LNCAP (cell line): ENCODE measurements around the gene TMA7.
A peak's percentile ranks its signal among the peaks of the same experiment; 100 is the strongest.

Experiments used
- CTCF ChIP-seq: fragments of 450-650 bp; IDR thresholded peaks from 2 replicates; pipeline ENCODE4 v1.5.1; 2017; ENCODE audit warnings: mild to moderate bottlenecking

Gene TMA7

DNA sequence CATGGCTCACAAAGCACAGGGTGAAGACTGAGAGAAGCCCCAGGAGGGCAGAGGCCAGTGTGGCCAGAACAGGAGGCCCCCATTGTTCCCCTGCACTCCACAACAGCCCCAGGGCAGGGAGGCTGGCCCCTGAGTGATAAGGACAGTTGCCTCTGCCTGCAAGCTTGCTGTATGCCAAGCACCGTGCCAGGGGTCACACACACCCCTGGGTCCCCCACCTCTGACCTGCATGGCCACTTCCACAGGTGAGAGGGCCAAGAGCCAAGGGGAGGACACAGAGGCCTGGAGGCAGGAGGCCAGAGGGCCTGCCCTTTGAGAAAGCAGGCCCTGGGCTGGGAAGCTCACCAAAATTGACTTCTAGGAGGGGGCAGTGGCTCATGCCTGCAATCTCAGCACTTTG, 30.2 kb downstream of the TMA7 start:
- TF ChIP-seq CTCF = no peak

- TF ChIP-seq CTCF = no peak
Measured at GRCh38 chr3:48472673-48472922, 32.5 kb downstream of the TMA7 start.

- peak; percentile 48; the same call in 1 of the 2 replicates for TF ChIP-seq CTCF
Measured at GRCh38 chr3:48472923-48473616, 33.0 kb downstream of the TMA7 start.

GRCh38 chr3:48473617-48473952, 33.5 kb downstream of the TMA7 start:
- no peak for TF ChIP-seq CTCF

GRCh38 chr3:48474619-48475018, 34.6 kb downstream of the TMA7 start:
- no peak for TF ChIP-seq CTCF

- TF ChIP-seq CTCF = no peak
Measured at GRCh38 chr3:48475188-48475587, 35.1 kb downstream of the TMA7 start.

DNA sequence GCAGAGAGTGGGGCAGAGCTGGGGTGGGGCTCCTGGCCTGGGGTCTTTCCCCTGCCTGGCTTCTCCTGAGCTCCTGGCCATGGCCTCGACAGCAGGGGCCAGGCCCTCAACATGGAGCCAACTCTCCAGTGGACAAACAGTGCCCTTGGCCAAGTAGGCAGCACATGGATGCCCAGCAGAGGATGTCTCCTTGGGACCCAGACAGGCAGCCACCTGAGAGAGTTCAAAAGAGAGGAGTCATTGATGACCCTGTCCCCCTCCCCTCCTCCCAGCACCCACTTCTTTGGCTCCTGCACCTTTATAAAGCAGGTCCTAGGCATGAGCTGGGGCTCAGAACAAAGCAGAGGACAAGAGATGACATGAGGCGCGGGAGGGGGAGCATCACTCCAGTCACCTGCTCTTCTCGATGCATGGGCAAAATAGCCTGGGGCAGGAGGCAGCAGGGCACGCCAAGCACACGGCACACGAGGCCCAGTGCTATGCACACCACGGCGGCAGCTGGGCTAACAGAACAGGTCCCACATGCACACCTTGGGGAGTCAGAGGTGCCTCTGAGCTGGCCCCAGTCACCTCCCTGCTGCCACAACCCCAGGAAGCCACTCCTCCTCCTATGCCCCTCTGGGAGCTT, 36.5 kb downstream of the TMA7 start:
- TF ChIP-seq CTCF = no peak
